ENCODE results near the gene TOR2A.
A peak's percentile ranks its signal among the peaks of the same experiment; 100 is the strongest.

TOR2A gene

GRCh38 chr9:127741831-127742434, 6.8 kb upstream of the TOR2A start:
- H2AFZ ChIP-seq (ENCODE audit: low read length, unreplicated experiment), result no peak overlapping the region
- no peaks in the 10 kb centered on the region for H3K27me3 ChIP-seq (ENCODE audit: insufficient read depth, low read length)
- no peaks in the 10 kb centered on the region for H3K36me3 ChIP-seq (ENCODE audit: insufficient read depth, low read length)
- H3K4me3 ChIP-seq (ENCODE audit: low read depth, low read length), result no peak overlapping the region
- H3K4me1 ChIP-seq (ENCODE audit: control insufficient read depth, insufficient read depth, low read length, unreplicated experiment), result peaks cover 15% of the 10 kb centered on the region
- H3K27ac ChIP-seq (ENCODE audit: low read depth, low read length), result no peak overlapping the region
- H3K79me2 ChIP-seq (ENCODE audit: control insufficient read depth, insufficient read depth, low read length, unreplicated experiment), result no peaks in the 10 kb centered on the region

GRCh38 chr9:127739614-127740330, 4.7 kb upstream of the TOR2A start:
- Histone ChIP-seq H3K27ac (ENCODE audit: low read depth, low read length) (peak overlapping the region; percentile 80; the same call in 1 of the 2 replicates), H2AFZ (ENCODE audit: low read length, unreplicated experiment) (no peak overlapping the region), H3K27me3 (ENCODE audit: insufficient read depth, low read length) (no peaks in the 10 kb centered on the region), H3K79me2 (ENCODE audit: control insufficient read depth, insufficient read depth, low read length, unreplicated experiment) (no peaks in the 10 kb centered on the region), H3K4me1 (ENCODE audit: control insufficient read depth, insufficient read depth, low read length, unreplicated experiment) (peaks cover 19% of the 10 kb centered on the region), H3K4me3 (ENCODE audit: low read depth, low read length) (0 out of 2 replicates have a peak overlapping the region, but pooled peaks have one; percentile 43), H3K36me3 (ENCODE audit: insufficient read depth, low read length) (no peaks in the 10 kb centered on the region)

GRCh38 chr9:127738666-127739065, 3.6 kb upstream of the TOR2A start:
- H2AFZ ChIP-seq (ENCODE audit: low read length, unreplicated experiment), result no peak overlapping the region
- H3K4me3 ChIP-seq (ENCODE audit: low read depth, low read length), result no peak overlapping the region
- no peaks in the 10 kb centered on the region for H3K79me2 ChIP-seq (ENCODE audit: control insufficient read depth, insufficient read depth, low read length, unreplicated experiment)
- peaks cover 23% of the 10 kb centered on the region for H3K4me1 ChIP-seq (ENCODE audit: control insufficient read depth, insufficient read depth, low read length, unreplicated experiment)
- no peaks in the 10 kb centered on the region for H3K27me3 ChIP-seq (ENCODE audit: insufficient read depth, low read length)
- H3K36me3 ChIP-seq (ENCODE audit: insufficient read depth, low read length), result no peaks in the 10 kb centered on the region
- no peak overlapping the region for H3K27ac ChIP-seq (ENCODE audit: low read depth, low read length)

- H3K36me3 ChIP-seq (ENCODE audit: insufficient read depth, low read length), result no peaks in the 10 kb centered on the region
- no peak overlapping the region; the same call in 1 of the 2 replicates for H3K4me3 ChIP-seq (ENCODE audit: low read depth, low read length)
- H3K27ac ChIP-seq (ENCODE audit: low read depth, low read length), result peak overlapping the region; percentile 22; the same call in 1 of the 2 replicates
- peak overlapping the region; percentile 52 for H2AFZ ChIP-seq (ENCODE audit: low read length, unreplicated experiment)
- peaks cover 17% of the 10 kb centered on the region for H3K4me1 ChIP-seq (ENCODE audit: control insufficient read depth, insufficient read depth, low read length, unreplicated experiment)
- no peaks in the 10 kb centered on the region for H3K27me3 ChIP-seq (ENCODE audit: insufficient read depth, low read length)
- no peaks in the 10 kb centered on the region for H3K79me2 ChIP-seq (ENCODE audit: control insufficient read depth, insufficient read depth, low read length, unreplicated experiment)
These were observed 564 bp upstream of the TOR2A start for GRCh38 chr9:127735530-127736185.

GRCh38 chr9:127734247-127734746, 797 bp downstream of the TOR2A start:
- H2AFZ ChIP-seq (ENCODE audit: low read length, unreplicated experiment), result no peak overlapping the region
- H3K27ac ChIP-seq (ENCODE audit: low read depth, low read length), result no peak overlapping the region
- H3K36me3 ChIP-seq (ENCODE audit: insufficient read depth, low read length), result no peaks in the 10 kb centered on the region
- no peaks in the 10 kb centered on the region for H3K79me2 ChIP-seq (ENCODE audit: control insufficient read depth, insufficient read depth, low read length, unreplicated experiment)
- H3K4me1 ChIP-seq (ENCODE audit: control insufficient read depth, insufficient read depth, low read length, unreplicated experiment), result peaks cover 9% of the 10 kb centered on the region
- no peaks in the 10 kb centered on the region for H3K27me3 ChIP-seq (ENCODE audit: insufficient read depth, low read length)
- peak overlapping the region; percentile 76 for H3K4me3 ChIP-seq (ENCODE audit: low read depth, low read length)

GRCh38 chr9:127733614-127734013, 1.5 kb downstream of the TOR2A start:
- Histone ChIP-seq H3K4me3 (ENCODE audit: low read depth, low read length) (no peak overlapping the region), H3K27ac (ENCODE audit: low read depth, low read length) (no peak overlapping the region), H3K36me3 (ENCODE audit: insufficient read depth, low read length) (no peaks in the 10 kb centered on the region)

GRCh38 chr9:127732444-127732843, 2.6 kb downstream of the TOR2A start:
- no peaks in the 10 kb centered on the region for H3K36me3 ChIP-seq (ENCODE audit: insufficient read depth, low read length)
- no peak overlapping the region for H3K4me3 ChIP-seq (ENCODE audit: low read depth, low read length)
- H3K27me3 ChIP-seq (ENCODE audit: insufficient read depth, low read length), result no peaks in the 10 kb centered on the region
- no peaks in the 10 kb centered on the region for H3K79me2 ChIP-seq (ENCODE audit: control insufficient read depth, insufficient read depth, low read length, unreplicated experiment)
- H2AFZ ChIP-seq (ENCODE audit: low read length, unreplicated experiment), result no peak overlapping the region
- peaks cover 9% of the 10 kb centered on the region for H3K4me1 ChIP-seq (ENCODE audit: control insufficient read depth, insufficient read depth, low read length, unreplicated experiment)
- no peak overlapping the region for H3K27ac ChIP-seq (ENCODE audit: low read depth, low read length)

More at GRCh38 chr9:127733614-127734013, 1.5 kb downstream of the TOR2A start:
- Histone ChIP-seq H3K4me1 (ENCODE audit: control insufficient read depth, insufficient read depth, low read length, unreplicated experiment) (peaks cover 9% of the 10 kb centered on the region), H3K79me2 (ENCODE audit: control insufficient read depth, insufficient read depth, low read length, unreplicated experiment) (no peaks in the 10 kb centered on the region), H2AFZ (ENCODE audit: low read length, unreplicated experiment) (no peak overlapping the region), H3K27me3 (ENCODE audit: insufficient read depth, low read length) (no peaks in the 10 kb centered on the region)

- H3K27ac ChIP-seq (ENCODE audit: low read depth, low read length), result no peak overlapping the region
- H3K4me3 ChIP-seq (ENCODE audit: low read depth, low read length), result no peak overlapping the region
- H3K4me1 ChIP-seq (ENCODE audit: control insufficient read depth, insufficient read depth, low read length, unreplicated experiment), result peaks cover 9% of the 10 kb centered on the region
- H2AFZ ChIP-seq (ENCODE audit: low read length, unreplicated experiment), result no peak overlapping the region
- no peaks in the 10 kb centered on the region for H3K79me2 ChIP-seq (ENCODE audit: control insufficient read depth, insufficient read depth, low read length, unreplicated experiment)
- H3K27me3 ChIP-seq (ENCODE audit: insufficient read depth, low read length), result no peaks in the 10 kb centered on the region
- no peaks in the 10 kb centered on the region for H3K36me3 ChIP-seq (ENCODE audit: insufficient read depth, low read length)
These were observed 3.2 kb downstream of the TOR2A start for GRCh38 chr9:127731938-127732337.

GRCh38 chr9:127730799-127731410, 4.2 kb downstream of the TOR2A start:
- Histone ChIP-seq H3K36me3 (ENCODE audit: insufficient read depth, low read length) (no peaks in the 10 kb centered on the region), H3K4me1 (ENCODE audit: control insufficient read depth, insufficient read depth, low read length, unreplicated experiment) (peaks cover 9% of the 10 kb centered on the region), H3K27ac (ENCODE audit: low read depth, low read length) (no peak overlapping the region), H3K79me2 (ENCODE audit: control insufficient read depth, insufficient read depth, low read length, unreplicated experiment) (no peaks in the 10 kb centered on the region), H3K27me3 (ENCODE audit: insufficient read depth, low read length) (no peaks in the 10 kb centered on the region), H3K4me3 (ENCODE audit: low read depth, low read length) (no peak overlapping the region), H2AFZ (ENCODE audit: low read length, unreplicated experiment) (no peak overlapping the region)

GRCh38 chr9:127730262-127730661, 4.8 kb downstream of the TOR2A start:
- Histone ChIP-seq H3K36me3 (ENCODE audit: insufficient read depth, low read length) (no peaks in the 10 kb centered on the region), H3K4me1 (ENCODE audit: control insufficient read depth, insufficient read depth, low read length, unreplicated experiment) (peaks cover 4% of the 10 kb centered on the region), H2AFZ (ENCODE audit: low read length, unreplicated experiment) (no peak overlapping the region), H3K79me2 (ENCODE audit: control insufficient read depth, insufficient read depth, low read length, unreplicated experiment) (no peaks in the 10 kb centered on the region), H3K27me3 (ENCODE audit: insufficient read depth, low read length) (no peaks in the 10 kb centered on the region), H3K4me3 (ENCODE audit: low read depth, low read length) (no peak overlapping the region), H3K27ac (ENCODE audit: low read depth, low read length) (no peak overlapping the region)
